ENCODE measurements around the gene GSTA2. TPM values are rescaled to one million over a fixed set of nuclear protein-coding genes. Genes with fewer than 3 reads are reported as not detected.

GSTA2 gene
- polyA plus RNA-seq, 1 donor from 2014 or later, result not detected

- TF ChIP-seq TAF1 (IDR thresholded peaks at IDR 0.05; ENCODE audit: low read depth) (no peak), RAD21 (conservative IDR thresholded peaks at IDR 0.05) (no peak), POLR2AphosphoS5 (IDR thresholded peaks at IDR 0.05) (no peak)
- Histone ChIP-seq H3K36me3 (ENCODE audit: insufficient read depth, low read length) (no peaks in the 10 kb centered on the region), H3K4me2 (ENCODE audit: low read length) (no peak overlapping the region), H3K79me2 (replicated peaks; ENCODE audit: insufficient read depth, low read length) (no peaks in the 10 kb centered on the region), H3K4me3 (ENCODE audit: low read length) (no peak overlapping the region), H3K9me2 (ENCODE audit: insufficient read depth, low read length) (no peaks in the 10 kb centered on the region), H3K27ac (ENCODE audit: low read length) (no peak overlapping the region), H3F3A (ENCODE audit: insufficient read depth, low read length, poor library complexity, severe bottlenecking) (no peaks in the 10 kb centered on the region), H2AFZ (ENCODE audit: low read depth, low read length) (no peak overlapping the region), H3K9ac (ENCODE audit: low read length) (no peak overlapping the region), H3K27me3 (ENCODE audit: insufficient read depth, low read depth, low read length) (no peaks in the 10 kb centered on the region), H4K20me1 (ENCODE audit: insufficient read depth) (no peaks in the 10 kb centered on the region), H3K9me3 (ENCODE audit: low read length) (no peaks in the 10 kb centered on the region)
Observed at GRCh38 chr6:52733172-52733571, 30.1 kb downstream of the GSTA2 start.

GRCh38 chr6:52731719-52732118 lies 31.6 kb downstream of the GSTA2 start:
- no peak overlapping the region for H3K27ac ChIP-seq (ENCODE audit: low read length)
- TF ChIP-seq CTCF (IDR thresholded peaks at IDR 0.05; ENCODE audit: poor library complexity, severe bottlenecking), result no peak
- TF ChIP-seq EZH2 (IDR thresholded peaks at IDR 0.05; ENCODE audit: borderline replicate concordance, insufficient read depth, low read length, poor library complexity, severe bottlenecking), result no peak
- no peak for TF ChIP-seq MXI1 (conservative IDR thresholded peaks at IDR 0.05; ENCODE audit: poor library complexity, severe bottlenecking)
- TF ChIP-seq POLR2AphosphoS5 (IDR thresholded peaks at IDR 0.05), result no peak
- TF ChIP-seq EP300 (conservative IDR thresholded peaks at IDR 0.05; ENCODE audit: poor library complexity, severe bottlenecking), result no peak
- TF ChIP-seq RAD21 (conservative IDR thresholded peaks at IDR 0.05), result no peak
- TF ChIP-seq SMC3 (conservative IDR thresholded peaks at IDR 0.05; ENCODE audit: poor library complexity), result no peak
- no peak for TF ChIP-seq TAF1 (IDR thresholded peaks at IDR 0.05; ENCODE audit: low read depth)
- TF ChIP-seq REST (IDR thresholded peaks at IDR 0.05; ENCODE audit: borderline replicate concordance), result no peak
- H3F3A ChIP-seq (ENCODE audit: insufficient read depth, low read length, poor library complexity, severe bottlenecking), result no peaks in the 10 kb centered on the region
- no peaks in the 10 kb centered on the region for H3K9me2 ChIP-seq (ENCODE audit: insufficient read depth, low read length)
- no peaks in the 10 kb centered on the region for H3K36me3 ChIP-seq (ENCODE audit: insufficient read depth, low read length)
- no peaks in the 10 kb centered on the region for H3K27me3 ChIP-seq (ENCODE audit: insufficient read depth, low read depth, low read length)
- H3K9me3 ChIP-seq (ENCODE audit: low read length), result no peaks in the 10 kb centered on the region
- no peak overlapping the region for H2AFZ ChIP-seq (ENCODE audit: low read depth, low read length)
- no peaks in the 10 kb centered on the region for H4K20me1 ChIP-seq (ENCODE audit: insufficient read depth)
- no peak overlapping the region for H3K9ac ChIP-seq (ENCODE audit: low read length)
- no peak overlapping the region for H3K4me3 ChIP-seq (ENCODE audit: low read length)
- no peaks in the 10 kb centered on the region for H3K79me2 ChIP-seq (replicated peaks; ENCODE audit: insufficient read depth, low read length)
- no peak overlapping the region for H3K4me2 ChIP-seq (ENCODE audit: low read length)

- no peak overlapping the region for H2AFZ ChIP-seq (ENCODE audit: low read depth, low read length)
- H3K9ac ChIP-seq (ENCODE audit: low read length), result no peak overlapping the region
- no peaks in the 10 kb centered on the region for H3F3A ChIP-seq (ENCODE audit: insufficient read depth, low read length, poor library complexity, severe bottlenecking)
- H3K36me3 ChIP-seq (ENCODE audit: insufficient read depth, low read length), result no peaks in the 10 kb centered on the region
- no peak overlapping the region for H3K4me3 ChIP-seq (ENCODE audit: low read length)
- H3K27ac ChIP-seq (ENCODE audit: low read length), result no peak overlapping the region
- H3K27me3 ChIP-seq (ENCODE audit: insufficient read depth, low read depth, low read length), result no peaks in the 10 kb centered on the region
- no peaks in the 10 kb centered on the region for H4K20me1 ChIP-seq (ENCODE audit: insufficient read depth)
- no peaks in the 10 kb centered on the region for H3K79me2 ChIP-seq (replicated peaks; ENCODE audit: insufficient read depth, low read length)
- TF ChIP-seq POLR2AphosphoS5 (IDR thresholded peaks at IDR 0.05) (no peak), RAD21 (conservative IDR thresholded peaks at IDR 0.05) (no peak)
- H3K9me3 ChIP-seq (ENCODE audit: low read length), result no peaks in the 10 kb centered on the region
- H3K9me2 ChIP-seq (ENCODE audit: insufficient read depth, low read length), result no peaks in the 10 kb centered on the region
- H3K4me2 ChIP-seq (ENCODE audit: low read length), result no peak overlapping the region
Observed at GRCh38 chr6:52729576-52729975, 33.7 kb downstream of the GSTA2 start.

Measured in neural cell (in vitro differentiated cells).